HUDEP-2 (cell line): ENCODE results near the gene SETX.
A peak's percentile ranks its signal among the peaks of the same experiment; 100 is the strongest.

ENCODE experiments used
- DNase-seq, 76 experiments: peaks; one replicate each; lab custom pipeline; 2025; ENCODE audit not compliant: unreplicated experiment in 76 of 76; lab: John Stamatoyannopoulos, UW

The SETX gene

GRCh38 chr9:132356324-132356924 lies 1.6 kb upstream of the SETX start:
- DNase-seq: no peak

GRCh38 chr9:132351404-132352045 lies 3.3 kb downstream of the SETX start:
- DNase-seq: peak in 4 of 76 experiments; percentile 1 to 9 (median 2)

GRCh38 chr9:132350861-132351315 lies 3.9 kb downstream of the SETX start:
- peak in 1 of 76 experiments; percentile 0 for DNase-seq

GRCh38 chr9:132348676-132349075 lies 6.1 kb downstream of the SETX start:
- no peak for DNase-seq

GRCh38 chr9:132346177-132346576 lies 8.6 kb downstream of the SETX start:
- DNase-seq: no peak

- no peak for DNase-seq
Measured at GRCh38 chr9:132341177-132341840, 13.5 kb downstream of the SETX start.

- no peak for DNase-seq
Measured at GRCh38 chr9:132334364-132334763, 20.4 kb downstream of the SETX start.

GRCh38 chr9:132333556-132333955 lies 21.2 kb downstream of the SETX start:
- no peak for DNase-seq

- DNase-seq: no peak
Measured at GRCh38 chr9:132328580-132328979, 26.2 kb downstream of the SETX start.

GRCh38 chr9:132327537-132327936 lies 27.2 kb downstream of the SETX start:
- no peak for DNase-seq

- peak in 8 of 76 experiments; percentile 2 to 15 (median 4) for DNase-seq
Measured at GRCh38 chr9:132324425-132324824, 30.4 kb downstream of the SETX start.

GRCh38 chr9:132319421-132320110 lies 35.2 kb downstream of the SETX start:
- DNase-seq: no peak

GRCh38 chr9:132312873-132313272 lies 41.9 kb downstream of the SETX start:
- no peak for DNase-seq

- no peak for DNase-seq
Measured at GRCh38 chr9:132312426-132312825, 42.4 kb downstream of the SETX start.

GRCh38 chr9:132311978-132312377 lies 42.8 kb downstream of the SETX start:
- DNase-seq: no peak

- no peak for DNase-seq
Measured at GRCh38 chr9:132309056-132309455, 45.7 kb downstream of the SETX start.

GRCh38 chr9:132301521-132301920 lies 53.3 kb downstream of the SETX start:
- no peak for DNase-seq

GRCh38 chr9:132299221-132299620 lies 55.6 kb downstream of the SETX start:
- DNase-seq: no peak

GRCh38 chr9:132295181-132295580 lies 59.6 kb downstream of the SETX start:
- DNase-seq: no peak

GRCh38 chr9:132293145-132293721 lies 61.6 kb downstream of the SETX start:
- DNase-seq: no peak

- DNase-seq: peak in 44 of 76 experiments; percentile 1 to 41 (median 13)
Measured at GRCh38 chr9:132288966-132289365, 65.8 kb downstream of the SETX start.
